CD14-positive monocyte (primary cell): ENCODE data around the gene BAIAP3. TPM values are rescaled to one million over a fixed set of nuclear protein-coding genes. Genes with fewer than 3 reads are reported as not detected.

Experiments
- DNase-seq, 3 donors: peaks; one replicate each; pipeline ENCODE4 v3.0.0-alpha.2; 2011 to 2022
- H2AFZ ChIP-seq: 2 replicates; pipeline ENCODE4 v1.6.0; 2012; ENCODE audit warnings: mild to moderate bottlenecking, low read depth, low read length, inconsistent platforms; ENCODE audit not compliant: insufficient read depth, poor library complexity, severe bottlenecking
- H3K27ac ChIP-seq, 2 donors: 1 replicate in 1 of 2; 2 replicates in 1 of 2; pipeline ENCODE4 v1.5.1; 2012 to 2013; ENCODE audit warnings: low read length in 2 of 2, control low read depth in 1 of 2, inconsistent platforms in 1 of 2, low read depth in 1 of 2, mild to moderate bottlenecking in 1 of 2
- H3K27me3 ChIP-seq, 2 donors: one replicate each; pipeline versions ENCODE4 v1.6.0 to v1.6.1; 2011 to 2013; ENCODE audit warnings: low read length in 2 of 2; ENCODE audit not compliant: control insufficient read depth in 2 of 2, insufficient read depth in 2 of 2
- H3K36me3 ChIP-seq, 2 donors: replicated peaks in 1 of 2; 1 replicate in 1 of 2; 2 replicates in 1 of 2; pipeline versions ENCODE4 v1.5.1 to v1.6.1; 2012 to 2013; ENCODE audit warnings: low read length in 2 of 2, control low read depth in 1 of 2, inconsistent platforms in 1 of 2, mild to moderate bottlenecking in 1 of 2; ENCODE audit not compliant: insufficient read depth in 2 of 2, control insufficient read depth in 1 of 2
- H3K4me1 ChIP-seq, 2 donors: 1 replicate in 1 of 2; 2 replicates in 1 of 2; pipeline versions ENCODE4 v1.5.1 to v1.6.1; 2012 to 2013; ENCODE audit warnings: low read length in 2 of 2, control low read depth in 1 of 2, inconsistent platforms in 1 of 2, mild to moderate bottlenecking in 1 of 2, moderate library complexity in 1 of 2; ENCODE audit not compliant: insufficient read depth in 2 of 2, control insufficient read depth in 1 of 2
- H3K4me2 ChIP-seq: replicated peaks from 2 replicates; pipeline ENCODE3; 2012; ENCODE audit warnings: low read length, moderate library complexity, mild to moderate bottlenecking; ENCODE audit not compliant: poor library complexity, severe bottlenecking; ENCODE audit errors: extremely low read depth
- H3K4me3 ChIP-seq, 3 experiments: fragments of 200-600 bp in 1 of 3; sonication (generic) in 1 of 3; replicated peaks in 1 of 3; 1 replicate in 2 of 3; 2 replicates in 1 of 3; pipeline ENCODE4 v1.5.1; 2011 to 2013; ENCODE audit warnings: low read length in 3 of 3, mild to moderate bottlenecking in 3 of 3, control low read depth in 2 of 3, low read depth in 2 of 3, inconsistent platforms in 1 of 3, moderate library complexity in 1 of 3
- H3K79me2 ChIP-seq: 2 replicates; pipeline ENCODE4 v1.6.0; 2012; ENCODE audit warnings: mild to moderate bottlenecking, control low read depth, inconsistent platforms, low read length, moderate library complexity; ENCODE audit not compliant: insufficient read depth
- H3K9ac ChIP-seq: 2 replicates; pipeline ENCODE4 v1.6.0; 2017; ENCODE audit warnings: low read length, mild to moderate bottlenecking; ENCODE audit not compliant: insufficient read depth, poor library complexity, severe bottlenecking
- H3K9me3 ChIP-seq, 2 donors: replicated peaks in 1 of 2; 1 replicate in 1 of 2; 2 replicates in 1 of 2; pipeline versions ENCODE4 v1.5.1 to v1.6.1; 2012 to 2013; ENCODE audit warnings: low read length in 2 of 2, control low read depth in 1 of 2; ENCODE audit not compliant: control insufficient read depth in 1 of 2, insufficient read depth in 1 of 2
- H4K20me1 ChIP-seq: 2 replicates; pipeline ENCODE4 v1.6.0; 2012; ENCODE audit warnings: mild to moderate bottlenecking, low read length, control low read depth, moderate library complexity; ENCODE audit not compliant: insufficient read depth
- H3K27ac Mint-ChIP-seq, 7 donors: one replicate each; pipeline ENCODE4 v1.8.0; 2020; ENCODE audit warnings: mild to moderate bottlenecking in 7 of 7, mixed read lengths in 7 of 7, moderate library complexity in 6 of 7, inconsistent platforms in 2 of 7
- H3K27me3 Mint-ChIP-seq, 3 donors: one replicate each; pipeline ENCODE4 v1.8.0; 2021 to 2022; ENCODE audit warnings: low read depth in 3 of 3, mild to moderate bottlenecking in 3 of 3, mixed read lengths in 3 of 3, moderate library complexity in 3 of 3, inconsistent platforms in 1 of 3
- H3K36me3 Mint-ChIP-seq, 2 donors: one replicate each; pipeline ENCODE4 v1.8.0; 2020; ENCODE audit warnings: mixed read lengths in 2 of 2, inconsistent platforms in 1 of 2, mild to moderate bottlenecking in 1 of 2
- H3K4me1 Mint-ChIP-seq: one replicate; pipeline ENCODE4 v1.8.0; 2020; ENCODE audit warnings: mild to moderate bottlenecking, mixed read lengths
- H3K4me3 Mint-ChIP-seq, 2 donors: one replicate each; pipeline ENCODE4 v1.8.0; 2020; ENCODE audit warnings: mild to moderate bottlenecking in 2 of 2, mixed read lengths in 2 of 2, moderate library complexity in 1 of 2
- H3K9me3 Mint-ChIP-seq, 7 donors: one replicate each; pipeline ENCODE4 v1.8.0; 2020 to 2022; ENCODE audit warnings: mixed read lengths in 7 of 7, mild to moderate bottlenecking in 6 of 7, moderate library complexity in 6 of 7, inconsistent platforms in 2 of 7
- CTCF ChIP-seq: fragments of 200-600 bp; IDR thresholded peaks from one replicate; pipeline ENCODE4 v1.8.0; 2022; ENCODE audit warnings: antibody characterized with exemption, mild to moderate bottlenecking
- WGBS: methylation state at CpG from one replicate; pipeline ENCODE4 v1.1.5; 2013; ENCODE audit warnings: missing lambda C conversion rate; ENCODE audit not compliant: insufficient coverage; 5-methylcytosine and 5-hydroxymethylcytosine counted together
- intact Hi-C, 2 donors: fragments of 100-400 bp; cut with micrococcal nuclease; formaldehyde crosslinking; loops; one replicate each; pipeline versions ENCODE4 v1.15.0 to v1.15.1; 2023
- polyA plus RNA-seq, 3 donors: library from polyadenylated mRNA; depleted of rRNA in 1 of 3; unstranded in 2 of 3; stranded (reverse) in 1 of 3; fragments of 300-500 nt in 2 of 3; fragments of >200 nt in 1 of 3; fragmentation: Illumina TruSeq in 2 of 3; gene quantifications; 1 replicate in 2 of 3; 2 replicates in 1 of 3; pipeline ENCODE4 v1.2.3, GENCODE V29; 2012 to 2021

BAIAP3 gene
- polyA plus RNA-seq, 3 donors = 1.0 TPM; not detected in 2

- H3K27ac Mint-ChIP-seq = no peak overlapping the region
- Histone ChIP-seq H2AFZ (no peak overlapping the region), H3K9me3 (no peaks in the 10 kb centered on the region), H3K4me2 (peak overlapping the region; percentile 43), H3K4me3 (no peak overlapping the region), H3K36me3 (no peaks in the 10 kb centered on the region), H3K79me2 (no peaks in the 10 kb centered on the region), H3K4me1 (peaks cover 10 to 11% of the 10 kb centered on the region in 2 donors), H3K27me3 (peaks cover 0 to 37% of the 10 kb centered on the region in 2 donors), H4K20me1 (no peaks in the 10 kb centered on the region), H3K27ac (no peak overlapping the region), H3K9ac (no peak overlapping the region)
- DNase-seq = peak in 1 of 3 donors; percentile 40
- H3K36me3 Mint-ChIP-seq = no peaks in the 10 kb centered on the region
- H3K4me3 Mint-ChIP-seq = peak overlapping the region; percentile 31 to 77
- H3K9me3 Mint-ChIP-seq = peaks cover 0 to 2% (median 0%) of the 10 kb centered on the region in 7 donors
- WGBS = 5% methylated on average over 14 of the region's 22 CpGs
- TF ChIP-seq CTCF = no peak
- peaks cover 44 to 72% (median 55%) of the 10 kb centered on the region in 3 donors for H3K27me3 Mint-ChIP-seq
- intact Hi-C loops = no loop called here
- peaks cover 12% of the 10 kb centered on the region for H3K4me1 Mint-ChIP-seq
Measured at GRCh38 chr16:1290063-1290501, 43.4 kb upstream of the BAIAP3 start.

- DNase-seq = no peak
- Histone ChIP-seq H3K36me3 (no peaks in the 10 kb centered on the region), H3K27ac (no peak overlapping the region), H4K20me1 (no peaks in the 10 kb centered on the region), H3K9ac (no peak overlapping the region), H3K4me1 (peaks cover 10 to 11% of the 10 kb centered on the region in 2 donors), H3K4me2 (no peak overlapping the region), H3K27me3 (peaks cover 0 to 37% of the 10 kb centered on the region in 2 donors), H2AFZ (no peak overlapping the region), H3K9me3 (no peaks in the 10 kb centered on the region), H3K79me2 (no peaks in the 10 kb centered on the region), H3K4me3 (no peak overlapping the region)
- Mint-ChIP-seq H3K27me3 (peaks cover 46 to 76% (median 58%) of the 10 kb centered on the region in 3 donors), H3K9me3 (peaks cover 0 to 2% (median 0%) of the 10 kb centered on the region in 7 donors), H3K4me3 (peak overlapping the region in 1 of 2 donors; percentile 57), H3K36me3 (no peaks in the 10 kb centered on the region), H3K27ac (no peak overlapping the region), H3K4me1 (peaks cover 12% of the 10 kb centered on the region)
- WGBS = 85% methylated on average over 21 of the region's 29 CpGs
- TF ChIP-seq CTCF = no peak
- intact Hi-C loops = no loop called here
Measured at GRCh38 chr16:1290860-1291575, 42.4 kb upstream of the BAIAP3 start.
